ENCODE results near the gene FXYD7.

Gene FXYD7

DNA sequence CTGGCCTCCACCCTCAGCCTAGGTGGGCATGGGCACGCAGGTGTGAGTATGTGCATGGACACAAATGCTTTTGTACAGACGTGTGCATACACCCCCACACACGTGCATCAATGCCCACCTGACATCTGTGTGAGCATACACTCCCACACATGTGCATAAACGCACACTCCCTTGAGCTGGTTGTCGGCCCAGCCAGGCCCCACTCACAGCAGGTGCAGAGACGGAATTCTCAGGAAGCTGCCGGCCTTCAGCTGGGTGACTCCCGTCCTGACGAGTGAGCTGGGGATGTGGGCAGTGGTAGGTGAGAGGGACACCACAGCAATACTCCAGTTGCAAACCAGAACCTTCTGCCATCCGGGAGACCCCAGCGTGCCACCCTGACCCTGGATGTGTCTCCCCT, 9.2 kb upstream of the FXYD7 start:
- Histone ChIP-seq H3K4me3 (replicated peaks; ENCODE audit: low read depth, low read length) (no peak overlapping the region), H3K27me3 (replicated peaks; ENCODE audit: control insufficient read depth, insufficient read depth, low read length) (no peaks in the 10 kb centered on the region; the same call in 1 of the 2 replicates), H3K36me3 (ENCODE audit: control insufficient read depth, insufficient read depth, low read length) (no peaks in the 10 kb centered on the region)
- TF ChIP-seq, protein P1, sequence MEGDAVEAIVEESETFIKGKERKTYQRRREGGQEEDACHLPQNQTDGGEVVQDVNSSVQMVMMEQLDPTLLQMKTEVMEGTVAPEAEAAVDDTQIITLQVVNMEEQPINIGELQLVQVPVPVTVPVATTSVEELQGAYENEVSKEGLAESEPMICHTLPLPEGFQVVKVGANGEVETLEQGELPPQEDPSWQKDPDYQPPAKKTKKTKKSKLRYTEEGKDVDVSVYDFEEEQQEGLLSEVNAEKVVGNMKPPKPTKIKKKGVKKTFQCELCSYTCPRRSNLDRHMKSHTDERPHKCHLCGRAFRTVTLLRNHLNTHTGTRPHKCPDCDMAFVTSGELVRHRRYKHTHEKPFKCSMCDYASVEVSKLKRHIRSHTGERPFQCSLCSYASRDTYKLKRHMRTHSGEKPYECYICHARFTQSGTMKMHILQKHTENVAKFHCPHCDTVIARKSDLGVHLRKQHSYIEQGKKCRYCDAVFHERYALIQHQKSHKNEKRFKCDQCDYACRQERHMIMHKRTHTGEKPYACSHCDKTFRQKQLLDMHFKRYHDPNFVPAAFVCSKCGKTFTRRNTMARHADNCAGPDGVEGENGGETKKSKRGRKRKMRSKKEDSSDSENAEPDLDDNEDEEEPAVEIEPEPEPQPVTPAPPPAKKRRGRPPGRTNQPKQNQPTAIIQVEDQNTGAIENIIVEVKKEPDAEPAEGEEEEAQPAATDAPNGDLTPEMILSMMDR (IDR thresholded peaks at IDR 0.05; ENCODE audit: insufficient read depth, low read length, poor library complexity, severe bottlenecking): no peak
- DNase-seq (ENCODE audit: extremely low read depth, insufficient read length): no peak

DNA sequence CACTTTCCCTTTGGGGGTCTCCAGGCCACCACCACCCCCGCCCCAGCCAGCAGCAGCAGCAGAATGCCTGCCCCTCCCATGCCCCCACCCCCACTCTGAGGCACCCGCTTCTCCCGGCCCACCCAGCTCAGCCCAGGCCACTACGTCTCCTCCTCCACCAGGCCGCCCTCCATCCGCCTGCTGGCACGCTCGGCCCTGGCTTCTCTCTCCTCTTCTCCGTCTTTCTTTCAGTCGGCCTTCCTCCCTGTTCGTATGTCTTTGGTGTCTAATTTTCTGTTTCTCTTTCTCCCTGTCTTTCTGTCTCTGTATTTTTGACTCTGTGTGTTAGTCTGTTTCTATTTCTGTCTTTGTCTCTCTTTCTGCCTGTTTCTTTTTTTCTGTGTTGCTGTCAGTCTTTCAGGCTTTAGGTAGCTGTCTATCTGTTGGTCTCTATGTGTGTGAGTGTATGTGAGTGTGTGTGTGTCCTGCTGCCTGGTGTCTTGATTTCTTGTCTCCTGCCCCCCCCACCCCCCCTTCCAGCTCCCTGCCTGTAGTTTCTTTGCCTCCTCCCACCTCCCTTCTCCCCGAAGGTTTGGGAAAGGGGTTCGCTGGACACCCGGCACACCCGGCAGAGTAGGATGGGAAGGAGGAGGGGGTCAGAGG, 8.3 kb upstream of the FXYD7 start, which contains the start of gene LGI4:
TSS of gene LGI4 (minus strand) at position 459 of the 642 bp plus-strand sequence. CDS start at position 80, 379 bp downstream.
- DNase-seq (ENCODE audit: extremely low read depth, insufficient read length): no peak
- TF ChIP-seq, protein P1 (IDR thresholded peaks at IDR 0.05; ENCODE audit: insufficient read depth, low read length, poor library complexity, severe bottlenecking): no peak
- Histone ChIP-seq H3K36me3 (ENCODE audit: control insufficient read depth, insufficient read depth, low read length) (no peaks in the 10 kb centered on the region), H3K4me3 (replicated peaks; ENCODE audit: low read depth, low read length) (no peak within 1 kb of the TSS), H3K27me3 (replicated peaks; ENCODE audit: control insufficient read depth, insufficient read depth, low read length) (no peaks in the 10 kb centered on the region; the same call in 1 of the 2 replicates)

DNA sequence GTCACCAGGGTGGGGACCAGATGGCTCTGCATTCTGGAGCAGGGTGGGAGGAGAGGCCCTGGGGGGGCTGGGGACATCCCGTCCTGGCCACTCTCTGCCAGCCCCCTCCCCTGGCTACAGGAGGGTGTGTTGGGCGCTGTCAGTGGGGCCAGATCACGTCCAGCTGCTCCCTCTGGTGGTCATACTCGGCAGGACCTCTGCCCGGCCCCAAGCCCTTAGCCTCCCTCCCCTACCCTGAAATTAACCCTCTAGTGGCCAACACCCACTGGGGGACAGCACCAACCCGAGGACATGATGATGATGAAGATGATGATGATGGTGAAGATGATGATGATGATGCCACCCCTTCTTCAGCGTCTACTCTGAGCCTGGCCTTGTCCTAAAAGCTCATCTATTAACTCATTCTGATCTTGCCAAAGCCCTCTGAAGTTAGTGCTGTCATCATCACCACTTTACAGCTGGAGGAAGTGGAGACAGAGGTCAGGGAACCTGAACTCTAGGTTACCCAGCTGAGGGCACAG, 7.6 kb upstream of the FXYD7 start:
- H3K4me3 ChIP-seq (replicated peaks; ENCODE audit: low read depth, low read length): no peak overlapping the region
- no peaks in the 10 kb centered on the region for H3K36me3 ChIP-seq (ENCODE audit: control insufficient read depth, insufficient read depth, low read length)
- peak; percentile 54 for DNase-seq (ENCODE audit: extremely low read depth, insufficient read length)
- no peaks in the 10 kb centered on the region; the same call in 1 of the 2 replicates for H3K27me3 ChIP-seq (replicated peaks; ENCODE audit: control insufficient read depth, insufficient read depth, low read length)
- TF ChIP-seq, protein P1 (IDR thresholded peaks at IDR 0.05; ENCODE audit: insufficient read depth, low read length, poor library complexity, severe bottlenecking): peak; percentile 89

DNA sequence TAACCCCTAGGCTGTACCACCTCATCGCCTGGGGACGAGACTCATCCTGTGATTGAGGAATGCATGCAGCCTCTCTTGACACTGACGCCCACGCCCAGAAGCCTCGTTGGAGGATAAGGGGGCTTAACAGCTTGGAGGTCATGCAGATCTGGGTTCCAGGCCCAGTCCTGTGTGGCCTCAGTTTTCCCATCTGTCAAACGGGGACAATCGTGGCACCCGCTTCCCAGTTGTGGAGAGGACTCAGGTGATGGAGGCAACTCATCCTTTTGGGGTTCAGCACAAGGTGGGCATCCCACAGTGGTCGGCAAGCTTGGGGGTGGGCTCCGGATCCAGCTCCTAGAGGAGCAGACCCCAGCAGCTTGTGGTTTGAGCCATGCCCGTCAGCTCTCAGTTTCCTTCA, 6.8 kb upstream of the FXYD7 start:
- Histone ChIP-seq H3K4me3 (replicated peaks; ENCODE audit: low read depth, low read length) (no peak overlapping the region), H3K36me3 (ENCODE audit: control insufficient read depth, insufficient read depth, low read length) (no peaks in the 10 kb centered on the region), H3K27me3 (replicated peaks; ENCODE audit: control insufficient read depth, insufficient read depth, low read length) (no peaks in the 10 kb centered on the region; the same call in 1 of the 2 replicates)
- DNase-seq (ENCODE audit: extremely low read depth, insufficient read length): no peak
- TF ChIP-seq, protein P1 (IDR thresholded peaks at IDR 0.05; ENCODE audit: insufficient read depth, low read length, poor library complexity, severe bottlenecking): no peak

DNA sequence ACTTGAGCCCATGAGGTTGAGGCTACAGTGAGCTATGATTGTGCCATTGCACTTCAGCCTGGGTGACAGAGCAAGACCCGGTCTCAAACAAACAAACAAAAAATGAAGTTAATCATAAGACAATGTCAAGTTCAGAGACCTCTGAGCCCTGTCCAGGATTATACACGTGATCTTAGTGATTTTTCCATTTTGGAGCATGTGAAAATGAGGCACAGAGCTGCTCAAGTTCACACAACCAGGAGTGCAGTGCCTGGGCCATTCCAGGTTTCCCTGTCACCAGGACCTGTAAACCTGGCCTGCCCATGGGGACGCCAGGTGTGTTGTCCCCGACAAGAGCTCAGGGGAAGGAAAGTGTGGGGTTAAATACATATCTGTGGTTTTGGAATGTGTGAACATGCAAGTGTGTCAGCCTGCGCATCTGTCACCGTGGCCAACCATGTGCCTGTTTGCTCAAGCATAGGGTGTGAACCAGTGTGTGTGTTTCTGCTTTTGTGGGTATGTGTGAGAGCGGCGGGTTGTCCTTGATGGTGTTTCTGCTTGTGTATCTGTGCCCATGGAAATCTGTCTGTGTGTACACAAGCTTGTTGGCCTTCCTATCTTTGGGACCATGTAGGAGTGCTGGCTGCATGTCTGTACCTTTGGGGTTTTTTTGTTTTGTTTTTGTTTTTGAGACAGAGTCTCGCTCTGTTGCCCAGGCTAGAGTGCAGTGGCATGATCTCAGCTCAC, 5.9 kb upstream of the FXYD7 start:
- Histone ChIP-seq H3K36me3 (ENCODE audit: control insufficient read depth, insufficient read depth, low read length) (no peaks in the 10 kb centered on the region), H3K27me3 (replicated peaks; ENCODE audit: control insufficient read depth, insufficient read depth, low read length) (no peaks in the 10 kb centered on the region; the same call in 1 of the 2 replicates), H3K4me3 (replicated peaks; ENCODE audit: low read depth, low read length) (no peak overlapping the region)
- no peak for DNase-seq (ENCODE audit: extremely low read depth, insufficient read length)
- TF ChIP-seq, protein P1 (IDR thresholded peaks at IDR 0.05; ENCODE audit: insufficient read depth, low read length, poor library complexity, severe bottlenecking): no peak

Measured in GM06990 (cell line).